Measurements from ENCODE around the gene TEX10.

The TEX10 gene

DNA sequence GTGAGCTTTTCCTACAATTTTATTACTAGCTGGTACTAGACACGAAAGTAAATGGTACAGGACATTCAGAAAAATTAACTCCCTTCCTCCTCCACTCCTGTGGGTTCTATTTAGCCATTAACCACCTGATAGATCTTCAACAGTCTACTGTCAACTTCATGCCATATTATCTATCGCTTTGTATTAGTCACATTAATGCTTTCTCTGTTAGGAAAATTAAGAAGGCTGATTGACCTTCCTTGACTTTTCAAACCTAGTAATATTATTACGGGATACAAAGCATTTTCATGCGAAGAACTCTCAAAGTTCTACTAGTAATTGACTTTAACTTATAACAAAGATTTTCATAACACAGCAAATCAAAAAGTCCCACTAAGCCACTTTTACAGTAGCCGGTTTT, 1.2 kb downstream of the TEX10 start:
- no peak overlapping the region for H4K91ac ChIP-seq (ENCODE audit: low read depth, low read length, poor library complexity)
- no peaks in the 10 kb centered on the region for H3K79me1 ChIP-seq (ENCODE audit: low read depth, low read length)
- WGBS, 2 donors (ENCODE audit: extremely low coverage in 2 of 2, insufficient read length in 2 of 2, insufficient replicate concordance in 1 of 2) = no CpG with 5 or more reads among the region's 5 CpGs
- H2BK5ac ChIP-seq (ENCODE audit: low read length) = no peak overlapping the region
- no peak overlapping the region for H3K23ac ChIP-seq (ENCODE audit: low read depth, low read length, poor library complexity)
- no peak overlapping the region for H3K14ac ChIP-seq (ENCODE audit: low read length)
- no peak overlapping the region for H3K4ac ChIP-seq (ENCODE audit: low read length)
- H2BK15ac ChIP-seq (ENCODE audit: low read length) = no peak overlapping the region
- H3K4me1 ChIP-seq (ENCODE audit: control insufficient read depth in 2 of 2, insufficient read depth in 1 of 2, low read depth in 1 of 2, low read length in 2 of 2) = peaks cover 6 to 14% of the 10 kb centered on the region in 2 donors
- H3K18ac ChIP-seq (ENCODE audit: low read length) = no peak overlapping the region
- no peaks in the 10 kb centered on the region for H3K27me3 ChIP-seq (ENCODE audit: control insufficient read depth in 3 of 3, insufficient read depth in 3 of 3, low read depth in 1 of 3, low read length in 3 of 3)
- no peak overlapping the region for H2AFZ ChIP-seq (ENCODE audit: low read length)
- H2BK12ac ChIP-seq (ENCODE audit: low read length) = no peak overlapping the region
- H3K4me2 ChIP-seq (ENCODE audit: insufficient read depth, low read length, poor library complexity, severe bottlenecking) = peak overlapping the region; percentile 66
- peak overlapping the region; percentile 86 to 94 for H3K4me3 ChIP-seq (ENCODE audit: low read length in 2 of 2)
- peaks cover 5 to 24% of the 10 kb centered on the region in 2 donors for H3K9me3 ChIP-seq (replicated peaks in 1 of 2; ENCODE audit: control insufficient read depth in 2 of 2, insufficient read depth in 1 of 2, low read depth in 1 of 2, low read length in 2 of 2)
- H4K8ac ChIP-seq (ENCODE audit: low read depth, low read length) = no peak overlapping the region
- no peak overlapping the region for H2AK5ac ChIP-seq (ENCODE audit: low read depth, low read length)
- no peak overlapping the region for H3K9ac ChIP-seq (ENCODE audit: low read depth, low read length, poor library complexity)
- DNase-seq (ENCODE audit: low spot score) = no peak
- H2BK120ac ChIP-seq (ENCODE audit: low read depth, low read length) = no peak overlapping the region
- H3K36me3 ChIP-seq (replicated peaks in 1 of 2; ENCODE audit: control insufficient read depth in 2 of 2, insufficient read depth in 2 of 2, low read length in 2 of 2) = peaks cover 5 to 51% of the 10 kb centered on the region in 2 donors
- no peak overlapping the region for H3K27ac ChIP-seq (replicated peaks; ENCODE audit: low read length)

DNA sequence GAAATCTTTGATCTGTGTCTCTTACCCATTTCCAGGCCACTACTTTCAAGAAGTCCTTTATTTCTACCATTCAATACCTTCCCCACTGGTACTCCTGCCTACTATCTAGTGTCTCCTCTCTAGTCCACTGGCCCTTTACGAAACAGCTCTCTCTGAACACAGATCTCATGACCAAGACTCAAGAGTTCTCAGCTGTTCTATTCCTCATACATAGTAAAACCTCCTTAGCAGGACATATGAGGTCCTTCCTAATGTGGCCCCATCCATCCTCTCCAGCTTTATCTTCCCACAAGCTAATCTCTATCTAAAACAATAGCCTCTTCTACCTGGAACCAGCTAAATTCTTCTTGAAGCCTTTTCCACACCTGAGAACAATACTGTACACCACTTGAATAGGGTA, 2.6 kb downstream of the TEX10 start:
- no peak overlapping the region for H2AK5ac ChIP-seq (ENCODE audit: low read depth, low read length)
- no peak overlapping the region for H3K4me2 ChIP-seq (ENCODE audit: insufficient read depth, low read length, poor library complexity, severe bottlenecking)
- H2BK12ac ChIP-seq (ENCODE audit: low read length) = no peak overlapping the region
- H3K23ac ChIP-seq (ENCODE audit: low read depth, low read length, poor library complexity) = no peak overlapping the region
- no peak overlapping the region for H4K8ac ChIP-seq (ENCODE audit: low read depth, low read length)
- no CpG with 5 or more reads among the region's 1 CpG for WGBS, 2 donors (ENCODE audit: extremely low coverage in 2 of 2, insufficient read length in 2 of 2, insufficient replicate concordance in 1 of 2)
- no peaks in the 10 kb centered on the region for H3K79me1 ChIP-seq (ENCODE audit: low read depth, low read length)
- no peak overlapping the region for H2BK5ac ChIP-seq (ENCODE audit: low read length)
- H3K27ac ChIP-seq (replicated peaks; ENCODE audit: low read length) = no peak overlapping the region
- H3K9ac ChIP-seq (ENCODE audit: low read depth, low read length, poor library complexity) = no peak overlapping the region
- no peak for DNase-seq (ENCODE audit: low spot score)
- no peak overlapping the region for H2AFZ ChIP-seq (ENCODE audit: low read length)
- peaks cover 6 to 14% of the 10 kb centered on the region in 2 donors for H3K4me1 ChIP-seq (ENCODE audit: control insufficient read depth in 2 of 2, insufficient read depth in 1 of 2, low read depth in 1 of 2, low read length in 2 of 2)
- H3K14ac ChIP-seq (ENCODE audit: low read length) = no peak overlapping the region
- no peak overlapping the region for H3K4ac ChIP-seq (ENCODE audit: low read length)
- H3K9me3 ChIP-seq (replicated peaks in 1 of 2; ENCODE audit: control insufficient read depth in 2 of 2, insufficient read depth in 1 of 2, low read depth in 1 of 2, low read length in 2 of 2) = peaks cover 5 to 17% of the 10 kb centered on the region in 2 donors
- H4K91ac ChIP-seq (ENCODE audit: low read depth, low read length, poor library complexity) = no peak overlapping the region
- no peak overlapping the region for H2BK15ac ChIP-seq (ENCODE audit: low read length)
- peaks cover 3 to 51% of the 10 kb centered on the region in 2 donors for H3K36me3 ChIP-seq (replicated peaks in 1 of 2; ENCODE audit: control insufficient read depth in 2 of 2, insufficient read depth in 2 of 2, low read length in 2 of 2)
- H2BK120ac ChIP-seq (ENCODE audit: low read depth, low read length) = no peak overlapping the region
- no peak overlapping the region for H3K4me3 ChIP-seq (ENCODE audit: low read length in 2 of 2)
- no peaks in the 10 kb centered on the region for H3K27me3 ChIP-seq (ENCODE audit: control insufficient read depth in 3 of 3, insufficient read depth in 3 of 3, low read depth in 1 of 3, low read length in 3 of 3)
- H3K18ac ChIP-seq (ENCODE audit: low read length) = no peak overlapping the region

DNA sequence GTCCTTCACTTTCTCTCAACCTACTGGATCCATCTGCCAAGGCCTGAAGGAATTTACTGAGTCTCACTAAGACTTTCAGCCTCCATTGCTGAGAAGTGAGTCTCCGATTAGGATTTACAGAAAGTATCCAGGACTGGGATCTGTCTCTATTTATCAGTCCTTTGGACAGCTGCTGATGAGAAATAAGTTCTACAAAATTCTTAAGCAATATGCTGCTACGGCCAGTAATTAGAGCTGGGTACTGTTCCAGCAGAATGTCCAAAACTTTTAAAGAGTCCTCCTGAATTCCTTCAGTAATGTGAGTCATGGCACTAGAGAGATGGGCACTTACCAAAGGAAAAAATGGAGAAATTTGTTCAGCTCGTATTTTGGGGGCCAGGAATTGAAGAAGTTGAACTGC, 5.9 kb downstream of the TEX10 start:
- Histone ChIP-seq H2BK5ac (ENCODE audit: low read length) (no peak overlapping the region), H3K4me3 (ENCODE audit: low read length in 2 of 2) (no peak overlapping the region), H3K18ac (ENCODE audit: low read length) (no peak overlapping the region), H3K9ac (ENCODE audit: low read depth, low read length, poor library complexity) (no peak overlapping the region), H3K14ac (ENCODE audit: low read length) (no peak overlapping the region), H3K9me3 (replicated peaks in 1 of 2; ENCODE audit: control insufficient read depth in 2 of 2, insufficient read depth in 1 of 2, low read depth in 1 of 2, low read length in 2 of 2) (peaks cover 0 to 5% of the 10 kb centered on the region in 2 donors), H3K36me3 (replicated peaks in 1 of 2; ENCODE audit: control insufficient read depth in 2 of 2, insufficient read depth in 2 of 2, low read length in 2 of 2) (peaks cover 3 to 76% of the 10 kb centered on the region in 2 donors), H2BK12ac (ENCODE audit: low read length) (no peak overlapping the region), H3K4me1 (ENCODE audit: control insufficient read depth in 2 of 2, insufficient read depth in 1 of 2, low read depth in 1 of 2, low read length in 2 of 2) (peaks cover 5 to 14% of the 10 kb centered on the region in 2 donors), H3K4ac (ENCODE audit: low read length) (no peak overlapping the region), H4K8ac (ENCODE audit: low read depth, low read length) (no peak overlapping the region), H3K27ac (replicated peaks; ENCODE audit: low read length) (no peak overlapping the region), H3K27me3 (ENCODE audit: control insufficient read depth in 3 of 3, insufficient read depth in 3 of 3, low read depth in 1 of 3, low read length in 3 of 3) (no peaks in the 10 kb centered on the region), H2AK5ac (ENCODE audit: low read depth, low read length) (no peak overlapping the region), H2BK120ac (ENCODE audit: low read depth, low read length) (no peak overlapping the region), H2AFZ (ENCODE audit: low read length) (no peak overlapping the region), H4K91ac (ENCODE audit: low read depth, low read length, poor library complexity) (no peak overlapping the region), H3K79me1 (ENCODE audit: low read depth, low read length) (no peaks in the 10 kb centered on the region), H3K23ac (ENCODE audit: low read depth, low read length, poor library complexity) (no peak overlapping the region), H2BK15ac (ENCODE audit: low read length) (no peak overlapping the region), H3K4me2 (ENCODE audit: insufficient read depth, low read length, poor library complexity, severe bottlenecking) (no peak overlapping the region)
- WGBS, 2 donors (ENCODE audit: extremely low coverage in 2 of 2, insufficient read length in 2 of 2, insufficient replicate concordance in 1 of 2) = no CpG with 5 or more reads among the region's 3 CpGs
- DNase-seq (ENCODE audit: low spot score) = no peak

DNA sequence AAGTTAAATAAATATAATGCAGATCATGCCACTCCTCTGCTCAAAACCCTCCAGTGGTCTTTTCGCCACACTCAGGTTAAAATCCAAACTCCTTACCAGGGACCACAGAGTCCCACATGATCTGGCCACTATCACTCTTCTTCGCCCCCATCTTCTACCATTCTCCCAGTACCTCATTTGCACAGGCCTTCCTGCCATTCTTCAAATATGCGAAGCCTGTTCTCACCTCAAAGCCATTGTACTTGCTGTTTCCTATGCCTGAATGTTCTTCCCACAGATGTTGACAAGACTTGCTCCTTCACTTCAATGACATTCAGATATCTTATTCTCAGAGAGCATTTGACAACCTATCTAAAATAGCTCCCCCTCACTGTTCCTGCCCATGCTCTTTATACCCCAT, 10.9 kb downstream of the TEX10 start:
- Histone ChIP-seq H3K18ac (ENCODE audit: low read length) (no peak overlapping the region), H3K27ac (replicated peaks; ENCODE audit: low read length) (no peak overlapping the region), H2BK15ac (ENCODE audit: low read length) (no peak overlapping the region), H2AFZ (ENCODE audit: low read length) (no peak overlapping the region), H3K79me1 (ENCODE audit: low read depth, low read length) (peaks cover 2% of the 10 kb centered on the region), H3K36me3 (replicated peaks in 1 of 2; ENCODE audit: control insufficient read depth in 2 of 2, insufficient read depth in 2 of 2, low read length in 2 of 2) (peaks cover 6 to 95% of the 10 kb centered on the region in 2 donors), H3K14ac (ENCODE audit: low read length) (no peak overlapping the region), H3K4ac (ENCODE audit: low read length) (no peak overlapping the region), H2BK5ac (ENCODE audit: low read length) (no peak overlapping the region), H3K4me3 (ENCODE audit: low read length in 2 of 2) (no peak overlapping the region), H2AK5ac (ENCODE audit: low read depth, low read length) (no peak overlapping the region), H3K4me1 (ENCODE audit: control insufficient read depth in 2 of 2, insufficient read depth in 1 of 2, low read depth in 1 of 2, low read length in 2 of 2) (no peaks in the 10 kb centered on the region), H3K9ac (ENCODE audit: low read depth, low read length, poor library complexity) (no peak overlapping the region), H3K23ac (ENCODE audit: low read depth, low read length, poor library complexity) (no peak overlapping the region), H4K8ac (ENCODE audit: low read depth, low read length) (no peak overlapping the region), H3K27me3 (ENCODE audit: control insufficient read depth in 3 of 3, insufficient read depth in 3 of 3, low read depth in 1 of 3, low read length in 3 of 3) (no peaks in the 10 kb centered on the region), H4K91ac (ENCODE audit: low read depth, low read length, poor library complexity) (no peak overlapping the region), H3K4me2 (ENCODE audit: insufficient read depth, low read length, poor library complexity, severe bottlenecking) (no peak overlapping the region), H2BK120ac (ENCODE audit: low read depth, low read length) (no peak overlapping the region), H2BK12ac (ENCODE audit: low read length) (no peak overlapping the region), H3K9me3 (replicated peaks in 1 of 2; ENCODE audit: control insufficient read depth in 2 of 2, insufficient read depth in 1 of 2, low read depth in 1 of 2, low read length in 2 of 2) (peaks cover 0 to 3% of the 10 kb centered on the region in 2 donors)
- no peak for DNase-seq (ENCODE audit: low spot score)
- WGBS, 2 donors (ENCODE audit: extremely low coverage in 2 of 2, insufficient read length in 2 of 2, insufficient replicate concordance in 1 of 2) = no CpG with 5 or more reads among the region's 3 CpGs
